Stimulated activated CD8-positive, alpha-beta memory T cell treated with anti-CD3 and anti-CD28 coated beads, Interleukin-4, amount 100 ng/mL, for 48 hours (primary cell): ENCODE data around the gene BICC1.

ENCODE experiments used
- DNase-seq: peaks from one replicate; pipeline ENCODE4 v3.0.0-alpha.2; 2020

The BICC1 gene

GRCh38 chr10:58754469-58755339 is 242.0 kb downstream of the BICC1 start:
- DNase-seq, result no peak

GRCh38 chr10:58755340-58755610 is 242.6 kb downstream of the BICC1 start:
- DNase-seq, result no peak

DNA sequence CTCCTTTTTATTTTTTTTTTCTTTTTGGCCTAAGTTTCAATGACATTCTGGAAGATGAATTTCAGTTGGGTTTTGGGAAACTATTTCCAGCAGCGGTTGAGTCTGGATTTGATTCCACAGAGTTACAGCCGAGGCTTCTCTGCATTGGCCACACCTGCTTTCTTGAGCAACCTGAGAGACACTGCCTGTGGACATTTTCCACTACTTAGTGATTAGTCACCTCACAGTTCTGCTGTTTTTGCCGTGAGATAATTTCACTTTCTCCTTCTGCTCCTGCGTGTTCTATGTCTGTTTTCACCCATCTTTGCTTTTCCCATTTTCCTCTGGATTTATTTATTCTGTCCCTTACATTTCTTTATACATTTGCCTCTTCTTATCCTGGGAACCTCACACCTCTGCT is 243.0 kb downstream of the BICC1 start:
- no peak for DNase-seq

DNA sequence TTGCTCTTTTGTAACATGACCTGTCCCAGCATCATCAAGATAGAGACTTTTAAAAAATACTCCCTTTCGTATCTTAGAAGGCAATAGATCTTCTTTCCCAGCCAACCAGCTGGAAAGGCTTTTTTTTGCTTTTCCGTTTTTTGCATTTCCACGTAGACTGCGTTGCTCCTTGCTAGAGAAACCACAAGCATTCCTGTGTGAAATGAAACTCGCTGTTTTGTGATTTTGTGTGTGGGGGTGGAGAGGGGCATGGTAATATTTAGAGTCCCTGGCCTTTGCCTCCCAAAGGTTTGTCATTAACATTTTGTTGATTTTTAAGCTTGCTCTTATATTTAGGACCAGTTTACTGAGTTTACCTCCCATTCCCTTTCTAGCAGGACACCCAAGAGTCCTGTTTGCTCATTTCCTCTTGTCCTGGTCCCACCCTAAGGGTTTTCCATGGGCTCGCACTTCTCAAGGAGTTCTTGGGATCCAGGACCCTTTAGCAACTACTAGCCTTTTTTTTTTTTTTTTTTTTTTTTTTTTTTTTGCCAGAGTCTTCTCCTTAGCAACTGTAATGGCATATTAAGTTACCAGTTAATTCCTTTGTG is 243.6 kb downstream of the BICC1 start:
- DNase-seq, result no peak

DNA sequence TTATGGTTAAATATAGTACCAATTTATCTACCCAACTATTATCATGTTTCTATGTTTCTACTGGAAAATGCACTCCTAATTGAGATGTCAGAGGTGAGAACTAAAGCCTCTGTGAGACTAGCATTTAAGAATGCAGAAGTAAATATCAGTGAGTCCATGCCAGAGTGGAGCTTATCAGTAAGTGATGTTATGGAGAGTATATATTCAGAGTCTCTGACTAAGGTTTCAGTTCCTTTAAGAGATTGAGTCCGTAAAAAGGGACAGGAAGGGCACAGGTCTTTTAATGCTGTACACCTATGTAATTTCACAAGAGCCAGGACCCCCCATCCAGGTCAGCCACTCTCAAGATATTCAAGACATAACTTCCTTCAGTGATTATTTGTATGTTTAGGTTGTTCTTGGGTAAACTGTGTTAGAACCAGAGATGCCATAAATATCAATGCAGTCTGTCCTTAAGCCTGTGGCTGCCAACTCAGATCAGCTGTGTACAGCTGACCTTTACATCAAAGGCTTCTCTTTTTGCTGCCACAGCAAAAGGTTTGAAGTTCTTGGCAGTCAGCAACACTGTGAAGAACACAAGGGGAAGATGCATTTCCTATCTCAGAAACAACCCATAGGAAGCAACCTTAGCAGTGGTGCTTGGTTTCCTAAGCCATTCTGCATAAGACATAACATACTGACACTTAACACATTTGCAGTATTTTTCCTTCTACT is 244.8 kb downstream of the BICC1 start:
- DNase-seq, result no peak

GRCh38 chr10:58758321-58758720 is 245.6 kb downstream of the BICC1 start:
- DNase-seq, result no peak

DNA sequence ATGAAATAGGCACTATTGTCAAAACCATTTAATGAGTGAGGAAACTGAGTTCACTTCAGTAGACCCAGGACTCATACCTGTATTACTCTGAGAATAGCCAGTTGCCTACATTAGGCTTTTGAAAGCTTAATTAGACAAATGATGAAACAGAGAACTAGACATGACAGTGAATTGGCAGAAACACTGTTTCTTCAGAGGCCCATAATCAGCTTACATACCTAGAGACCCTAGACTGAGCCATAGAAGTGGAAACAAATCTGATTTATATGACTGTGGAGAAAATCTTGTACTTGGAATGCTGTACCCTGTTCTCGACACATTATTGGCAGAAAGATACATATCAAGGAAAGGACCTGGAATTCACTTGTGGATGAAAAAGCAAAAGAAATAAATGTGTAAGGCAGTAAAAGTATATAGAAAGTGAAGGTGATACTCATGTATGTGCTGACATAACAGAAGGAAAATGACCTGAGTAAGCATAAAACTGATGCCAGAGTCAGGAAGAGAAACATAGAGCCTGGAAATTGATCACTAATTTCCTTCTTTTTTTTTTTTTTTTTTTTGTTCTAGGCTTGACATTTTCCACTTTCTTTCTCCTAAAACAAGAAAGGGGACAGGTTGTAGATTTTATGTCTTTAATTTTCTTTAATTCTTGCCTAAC is 251.5 kb downstream of the BICC1 start:
- no peak for DNase-seq

DNA sequence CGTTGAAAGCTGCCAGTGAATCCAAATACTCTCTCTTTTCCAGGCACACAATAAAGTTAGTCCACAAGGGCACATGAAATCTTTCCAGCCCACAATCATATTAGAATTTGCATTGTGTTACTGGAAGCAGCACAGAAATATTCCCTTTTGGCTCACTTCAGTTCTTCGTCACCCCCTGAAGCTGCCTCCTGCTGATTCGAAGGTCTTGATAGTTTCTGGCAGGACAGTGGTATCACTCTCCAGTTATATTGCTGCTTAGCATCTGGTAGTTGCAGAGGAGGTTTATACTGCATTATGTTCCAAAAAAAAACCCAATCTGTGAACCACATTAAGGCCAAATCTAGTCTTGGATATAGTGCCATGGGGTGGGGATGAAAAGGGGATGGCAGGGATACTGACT is 253.2 kb downstream of the BICC1 start:
- no peak for DNase-seq

- no peak for DNase-seq
These were observed 255.0 kb downstream of the BICC1 start for GRCh38 chr10:58767652-58768051.

DNA sequence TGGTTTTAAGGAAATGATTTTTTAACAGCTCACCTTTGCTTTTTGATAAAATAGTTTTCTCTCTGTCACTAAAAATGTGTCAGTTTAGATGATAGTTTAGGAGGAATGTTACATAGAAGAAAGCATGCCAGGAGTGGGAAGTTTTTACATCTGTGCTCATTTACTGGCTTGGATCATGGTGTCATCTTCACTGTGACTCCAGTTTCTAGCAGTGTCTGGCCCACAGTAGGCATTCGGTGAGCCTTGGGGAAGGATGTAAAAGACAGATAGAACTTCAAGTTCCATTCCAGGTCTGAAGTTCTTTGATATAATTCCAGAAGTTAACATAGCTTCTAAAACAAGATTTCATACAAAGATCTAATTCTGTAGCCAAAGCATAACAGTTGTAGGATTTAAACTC is 259.2 kb downstream of the BICC1 start:
- no peak for DNase-seq

DNA sequence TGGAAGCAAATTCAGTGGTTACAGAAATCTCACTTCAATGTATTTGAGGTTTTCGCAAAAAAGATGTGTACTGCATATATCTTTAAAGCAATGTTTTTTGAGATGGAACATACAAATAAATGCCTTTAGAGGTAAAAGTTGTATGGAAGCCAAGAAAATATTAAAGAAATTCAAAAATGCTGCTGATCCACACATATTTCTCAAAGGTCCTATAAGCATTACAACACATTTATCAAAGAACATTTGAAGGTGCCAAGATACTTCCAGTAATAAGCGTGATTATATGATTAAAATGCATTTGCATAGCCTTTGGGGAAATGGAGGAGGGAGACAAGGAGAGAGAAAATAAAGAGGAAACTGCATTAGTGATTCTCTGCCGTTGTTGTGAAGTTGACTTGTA is 260.1 kb downstream of the BICC1 start:
- DNase-seq, result no peak

DNA sequence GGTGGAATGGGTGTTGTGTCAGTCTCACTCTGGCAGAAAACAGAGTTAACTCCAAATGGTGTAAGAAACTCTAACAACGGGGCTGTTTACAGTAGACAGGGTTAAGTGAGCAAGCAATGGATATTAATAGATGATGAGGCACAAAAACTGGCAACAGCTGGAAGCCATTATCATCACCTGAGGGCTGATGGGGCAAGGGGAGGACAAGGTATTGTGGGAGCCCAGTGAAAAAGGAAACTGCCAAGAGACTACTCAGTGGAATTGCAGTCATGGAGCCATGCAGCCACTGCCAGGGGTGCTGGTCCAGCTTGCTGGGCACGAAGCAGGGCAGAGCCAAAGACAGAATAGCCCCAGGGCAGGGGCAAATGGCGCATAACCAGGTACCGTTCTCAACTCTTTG is 260.7 kb downstream of the BICC1 start:
- no peak for DNase-seq

- DNase-seq, result no peak
These were observed 261.3 kb downstream of the BICC1 start for GRCh38 chr10:58773944-58774343.

GRCh38 chr10:58775960-58776567 is 263.4 kb downstream of the BICC1 start:
- DNase-seq, result no peak

GRCh38 chr10:58776568-58777318 is 264.1 kb downstream of the BICC1 start:
- no peak for DNase-seq

DNA sequence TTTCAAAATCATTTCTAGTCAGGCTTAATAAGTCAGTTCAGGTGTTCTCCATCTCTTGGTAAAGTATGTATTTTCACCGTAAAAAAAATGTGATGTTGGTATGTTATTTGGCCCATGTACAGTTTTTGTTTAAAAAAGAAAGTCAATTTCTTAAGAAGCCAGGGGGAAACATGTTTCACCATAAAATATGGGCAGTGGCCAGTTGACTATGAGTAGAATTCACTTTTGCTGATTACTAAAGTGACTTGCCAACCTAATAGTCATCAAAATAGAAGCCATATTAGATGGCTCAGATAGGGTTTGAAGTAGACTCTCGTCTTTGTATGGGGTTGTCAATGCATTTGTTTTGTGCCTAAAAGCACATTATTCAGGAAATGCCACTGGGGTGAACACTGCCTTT is 266.3 kb downstream of the BICC1 start:
- no peak for DNase-seq

- DNase-seq, result no peak
These were observed 266.9 kb downstream of the BICC1 start for GRCh38 chr10:58779594-58779993.

- DNase-seq, result no peak
These were observed 267.8 kb downstream of the BICC1 start for GRCh38 chr10:58780476-58780875.

- no peak for DNase-seq
These were observed 269.3 kb downstream of the BICC1 start for GRCh38 chr10:58781873-58782488.

DNA sequence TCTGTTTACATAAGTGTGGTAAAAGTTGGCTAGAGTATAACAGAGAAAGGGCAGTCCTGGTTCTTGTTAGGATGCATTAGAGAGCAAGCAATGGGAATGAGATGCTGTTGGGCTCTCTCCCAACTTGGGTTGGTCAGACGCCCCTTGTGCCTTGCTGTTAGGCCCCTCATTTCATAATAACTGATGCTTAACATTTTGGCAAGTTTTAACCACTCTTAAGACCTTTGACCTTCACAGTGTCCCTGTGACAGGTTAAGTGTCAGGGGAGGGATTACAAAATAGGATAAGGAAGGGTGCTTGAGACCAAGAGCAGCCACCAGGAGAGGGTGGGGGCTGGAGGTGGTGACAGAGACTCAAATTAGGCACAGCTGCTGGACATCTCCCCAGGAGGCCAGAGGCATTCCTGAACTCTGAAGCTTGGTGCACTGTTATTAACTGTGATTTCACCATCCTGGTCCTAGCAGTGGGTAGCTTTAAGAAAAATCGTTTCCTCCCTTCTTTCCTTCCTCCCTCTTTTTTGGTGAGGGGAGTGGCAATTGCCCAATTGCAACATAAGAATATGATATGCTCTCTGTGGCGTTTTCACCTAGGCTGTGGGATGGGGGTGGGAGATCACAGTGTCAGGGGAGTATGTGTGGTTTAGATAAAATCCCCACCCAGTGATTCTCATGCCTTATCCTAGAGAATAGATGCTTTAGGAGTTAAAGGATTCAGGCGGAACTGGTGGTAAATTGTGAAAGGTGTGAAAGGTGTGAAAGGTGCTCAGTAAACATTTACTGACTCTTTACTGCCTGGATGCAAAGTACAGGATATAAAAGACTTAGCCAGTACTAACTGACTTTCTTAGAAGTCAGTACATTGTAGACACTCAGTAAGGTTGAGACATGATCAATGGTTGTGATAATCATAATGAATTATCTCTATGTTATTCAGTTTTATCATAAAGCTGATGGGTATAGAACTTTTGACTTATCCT is 270.5 kb downstream of the BICC1 start:
- DNase-seq, result no peak

- DNase-seq, result no peak
These were observed 271.7 kb downstream of the BICC1 start for GRCh38 chr10:58784361-58784760.
